Endothelial cell (in vitro differentiated cells): ENCODE data around the gene CHST9. TPM values are rescaled to one million over a fixed set of nuclear protein-coding genes. Genes with fewer than 3 reads are reported as not detected.

Source experiments
- DNase-seq: peaks from one replicate; pipeline ENCODE4 v3.0.0; 2021; ENCODE audit warnings: low spot score
- H3K27ac Mint-ChIP-seq: one replicate; pipeline ENCODE4 v1.8.0; 2021; ENCODE audit warnings: mixed read lengths, inconsistent platforms; ENCODE audit not compliant: unreplicated experiment
- H3K27me3 Mint-ChIP-seq: one replicate; pipeline ENCODE4 v1.8.0; 2021; ENCODE audit warnings: mild to moderate bottlenecking, moderate library complexity, mixed read lengths, inconsistent platforms; ENCODE audit not compliant: unreplicated experiment
- H3K36me3 Mint-ChIP-seq: one replicate; pipeline ENCODE4 v1.8.0; 2021; ENCODE audit warnings: mild to moderate bottlenecking, low read depth, mixed read lengths, inconsistent platforms; ENCODE audit not compliant: unreplicated experiment
- H3K4me1 Mint-ChIP-seq: one replicate; pipeline ENCODE4 v1.8.0; 2021; ENCODE audit warnings: mild to moderate bottlenecking, mixed read lengths, inconsistent platforms; ENCODE audit not compliant: unreplicated experiment
- H3K4me3 Mint-ChIP-seq: one replicate; pipeline ENCODE4 v1.8.0; 2021; ENCODE audit warnings: mild to moderate bottlenecking, mixed read lengths, inconsistent platforms; ENCODE audit not compliant: unreplicated experiment
- H3K9me3 Mint-ChIP-seq: one replicate; pipeline ENCODE4 v1.8.0; 2021; ENCODE audit warnings: mixed read lengths, inconsistent platforms; ENCODE audit not compliant: unreplicated experiment
- CTCF ChIP-seq: fragments of 200-600 bp; sonication (generic); IDR thresholded peaks from one replicate; pipeline ENCODE4 v1.5.0; 2021; ENCODE audit warnings: antibody characterized with exemption; ENCODE audit not compliant: unreplicated experiment
- total RNA-seq: library from RNA; stranded (reverse); fragmentation: NEBNext Ultra II Directional; extraction: Animal tissue kit (Norgen Biotek cat#: 25700); gene quantifications from one replicate; pipeline ENCODE4 v1.2.1, GENCODE V29; 2021; ENCODE audit not compliant: unreplicated experiment

The CHST9 gene
- total RNA-seq, 1 donor from 2014 or later = 4.7 TPM

- no peak for TF ChIP-seq CTCF
- Mint-ChIP-seq H3K4me3 (no peak overlapping the region), H3K27ac (no peak overlapping the region), H3K36me3 (no peaks in the 10 kb centered on the region), H3K9me3 (no peaks in the 10 kb centered on the region), H3K27me3 (no peaks in the 10 kb centered on the region), H3K4me1 (peaks cover 2% of the 10 kb centered on the region)
- DNase-seq = no peak
Observed at GRCh38 chr18:27135504-27136207, 49.5 kb downstream of the CHST9 start.

- TF ChIP-seq CTCF = no peak
- H3K4me3 Mint-ChIP-seq = no peak overlapping the region
- no peaks in the 10 kb centered on the region for H3K27me3 Mint-ChIP-seq
- H3K4me1 Mint-ChIP-seq = peaks cover 2% of the 10 kb centered on the region
- H3K9me3 Mint-ChIP-seq = no peaks in the 10 kb centered on the region
- no peaks in the 10 kb centered on the region for H3K36me3 Mint-ChIP-seq
- no peak overlapping the region for H3K27ac Mint-ChIP-seq
- no peak for DNase-seq
Observed at GRCh38 chr18:27130065-27130630, 55.0 kb downstream of the CHST9 start.

- H3K27ac Mint-ChIP-seq = no peak overlapping the region
- H3K9me3 Mint-ChIP-seq = no peaks in the 10 kb centered on the region
- H3K4me1 Mint-ChIP-seq = no peaks in the 10 kb centered on the region
- H3K4me3 Mint-ChIP-seq = no peak overlapping the region
- no peaks in the 10 kb centered on the region for H3K27me3 Mint-ChIP-seq
- no peak for TF ChIP-seq CTCF
- no peak for DNase-seq
- H3K36me3 Mint-ChIP-seq = no peaks in the 10 kb centered on the region
Observed at GRCh38 chr18:27124196-27124595, 60.9 kb downstream of the CHST9 start.

- H3K9me3 Mint-ChIP-seq = no peaks in the 10 kb centered on the region
- H3K27me3 Mint-ChIP-seq = no peaks in the 10 kb centered on the region
- no peak overlapping the region for H3K4me3 Mint-ChIP-seq
- H3K36me3 Mint-ChIP-seq = no peaks in the 10 kb centered on the region
- no peaks in the 10 kb centered on the region for H3K4me1 Mint-ChIP-seq
- H3K27ac Mint-ChIP-seq = no peak overlapping the region
- no peak for DNase-seq
- no peak for TF ChIP-seq CTCF
Observed at GRCh38 chr18:27121108-27121507, 64.0 kb downstream of the CHST9 start.

GRCh38 chr18:27120246-27120645 is 64.9 kb downstream of the CHST9 start:
- DNase-seq = no peak
- H3K4me1 Mint-ChIP-seq = no peaks in the 10 kb centered on the region
- H3K27me3 Mint-ChIP-seq = no peaks in the 10 kb centered on the region
- H3K36me3 Mint-ChIP-seq = no peaks in the 10 kb centered on the region
- H3K27ac Mint-ChIP-seq = no peak overlapping the region
- no peaks in the 10 kb centered on the region for H3K9me3 Mint-ChIP-seq
- no peak overlapping the region for H3K4me3 Mint-ChIP-seq
- no peak for TF ChIP-seq CTCF
